Neural cell (in vitro differentiated cells): ENCODE data around the gene RDX.

Source experiments
- EP300 ChIP-seq: fragments of 450-650 bp; conservative IDR thresholded peaks from 2 replicates; pipeline ENCODE4 v1.6.1; 2014; ENCODE audit warnings: antibody characterized with exemption, mild to moderate bottlenecking, moderate library complexity; ENCODE audit not compliant: poor library complexity, severe bottlenecking
- EZH2 ChIP-seq: fragments of 200-600, 300-800 bp; shearing (Covaris generic), sonication (generic); IDR thresholded peaks from 2 replicates; pipeline ENCODE4 v1.6.1; 2014; ENCODE audit warnings: antibody characterized with exemption, low read length, borderline replicate concordance, mild to moderate bottlenecking; ENCODE audit not compliant: insufficient read depth, poor library complexity, severe bottlenecking
- MXI1 ChIP-seq: fragments of 450-650 bp; conservative IDR thresholded peaks from 2 replicates; pipeline ENCODE4 v1.6.1; 2014; ENCODE audit warnings: antibody characterized with exemption, mild to moderate bottlenecking; ENCODE audit not compliant: poor library complexity, severe bottlenecking
- POLR2AphosphoS5 ChIP-seq: IDR thresholded peaks from 2 replicates; pipeline ENCODE4 v1.6.1; 2012
- RAD21 ChIP-seq: fragments of 450-650 bp; conservative IDR thresholded peaks from 2 replicates; pipeline ENCODE4 v1.6.1; 2014; ENCODE audit warnings: antibody characterized with exemption, mild to moderate bottlenecking, moderate library complexity
- SMC3 ChIP-seq: fragments of 450-650 bp; conservative IDR thresholded peaks from 2 replicates; pipeline ENCODE4 v1.6.1; 2014; ENCODE audit warnings: antibody characterized with exemption, mild to moderate bottlenecking, moderate library complexity; ENCODE audit not compliant: poor library complexity
- TAF1 ChIP-seq: IDR thresholded peaks from 2 replicates; pipeline ENCODE4 v1.6.1; 2012; ENCODE audit warnings: low read depth
- TF ChIP-seq, protein P1 (sequence below): fragments of 450-650 bp; IDR thresholded peaks from 2 replicates; pipeline ENCODE4 v1.5.1; 2014; ENCODE audit warnings: antibody characterized with exemption, mild to moderate bottlenecking, moderate library complexity; ENCODE audit not compliant: poor library complexity, severe bottlenecking
- TF ChIP-seq, protein P2 (sequence below): IDR thresholded peaks from 2 replicates; pipeline ENCODE4 v1.6.1; 2012; ENCODE audit warnings: borderline replicate concordance

DNA sequence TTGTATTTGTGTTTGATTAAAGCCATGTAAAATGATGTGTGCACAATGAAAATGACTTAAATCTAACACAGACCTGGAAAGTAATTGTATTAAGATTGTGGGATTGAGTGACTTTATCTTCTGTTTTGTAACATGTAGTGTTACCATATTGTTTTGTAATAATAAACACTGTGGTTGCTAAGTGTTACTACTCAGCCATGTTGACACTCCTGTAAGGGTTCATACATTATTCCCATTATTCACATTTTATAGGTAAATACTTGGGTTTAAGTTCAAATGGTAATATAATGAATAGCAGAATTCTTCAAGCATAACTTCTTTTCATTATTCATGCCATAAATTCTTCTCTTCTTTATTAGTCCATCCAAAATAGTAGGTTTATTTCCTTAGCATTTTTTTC is 134.2 kb downstream of the RDX start:
- TF ChIP-seq RAD21 (no peak), EZH2 (no peak), EP300 (no peak), MXI1 (no peak), POLR2AphosphoS5 (no peak), TAF1 (no peak), SMC3 (no peak)
- TF ChIP-seq, protein P1, sequence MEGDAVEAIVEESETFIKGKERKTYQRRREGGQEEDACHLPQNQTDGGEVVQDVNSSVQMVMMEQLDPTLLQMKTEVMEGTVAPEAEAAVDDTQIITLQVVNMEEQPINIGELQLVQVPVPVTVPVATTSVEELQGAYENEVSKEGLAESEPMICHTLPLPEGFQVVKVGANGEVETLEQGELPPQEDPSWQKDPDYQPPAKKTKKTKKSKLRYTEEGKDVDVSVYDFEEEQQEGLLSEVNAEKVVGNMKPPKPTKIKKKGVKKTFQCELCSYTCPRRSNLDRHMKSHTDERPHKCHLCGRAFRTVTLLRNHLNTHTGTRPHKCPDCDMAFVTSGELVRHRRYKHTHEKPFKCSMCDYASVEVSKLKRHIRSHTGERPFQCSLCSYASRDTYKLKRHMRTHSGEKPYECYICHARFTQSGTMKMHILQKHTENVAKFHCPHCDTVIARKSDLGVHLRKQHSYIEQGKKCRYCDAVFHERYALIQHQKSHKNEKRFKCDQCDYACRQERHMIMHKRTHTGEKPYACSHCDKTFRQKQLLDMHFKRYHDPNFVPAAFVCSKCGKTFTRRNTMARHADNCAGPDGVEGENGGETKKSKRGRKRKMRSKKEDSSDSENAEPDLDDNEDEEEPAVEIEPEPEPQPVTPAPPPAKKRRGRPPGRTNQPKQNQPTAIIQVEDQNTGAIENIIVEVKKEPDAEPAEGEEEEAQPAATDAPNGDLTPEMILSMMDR: no peak
- TF ChIP-seq, protein P2, sequence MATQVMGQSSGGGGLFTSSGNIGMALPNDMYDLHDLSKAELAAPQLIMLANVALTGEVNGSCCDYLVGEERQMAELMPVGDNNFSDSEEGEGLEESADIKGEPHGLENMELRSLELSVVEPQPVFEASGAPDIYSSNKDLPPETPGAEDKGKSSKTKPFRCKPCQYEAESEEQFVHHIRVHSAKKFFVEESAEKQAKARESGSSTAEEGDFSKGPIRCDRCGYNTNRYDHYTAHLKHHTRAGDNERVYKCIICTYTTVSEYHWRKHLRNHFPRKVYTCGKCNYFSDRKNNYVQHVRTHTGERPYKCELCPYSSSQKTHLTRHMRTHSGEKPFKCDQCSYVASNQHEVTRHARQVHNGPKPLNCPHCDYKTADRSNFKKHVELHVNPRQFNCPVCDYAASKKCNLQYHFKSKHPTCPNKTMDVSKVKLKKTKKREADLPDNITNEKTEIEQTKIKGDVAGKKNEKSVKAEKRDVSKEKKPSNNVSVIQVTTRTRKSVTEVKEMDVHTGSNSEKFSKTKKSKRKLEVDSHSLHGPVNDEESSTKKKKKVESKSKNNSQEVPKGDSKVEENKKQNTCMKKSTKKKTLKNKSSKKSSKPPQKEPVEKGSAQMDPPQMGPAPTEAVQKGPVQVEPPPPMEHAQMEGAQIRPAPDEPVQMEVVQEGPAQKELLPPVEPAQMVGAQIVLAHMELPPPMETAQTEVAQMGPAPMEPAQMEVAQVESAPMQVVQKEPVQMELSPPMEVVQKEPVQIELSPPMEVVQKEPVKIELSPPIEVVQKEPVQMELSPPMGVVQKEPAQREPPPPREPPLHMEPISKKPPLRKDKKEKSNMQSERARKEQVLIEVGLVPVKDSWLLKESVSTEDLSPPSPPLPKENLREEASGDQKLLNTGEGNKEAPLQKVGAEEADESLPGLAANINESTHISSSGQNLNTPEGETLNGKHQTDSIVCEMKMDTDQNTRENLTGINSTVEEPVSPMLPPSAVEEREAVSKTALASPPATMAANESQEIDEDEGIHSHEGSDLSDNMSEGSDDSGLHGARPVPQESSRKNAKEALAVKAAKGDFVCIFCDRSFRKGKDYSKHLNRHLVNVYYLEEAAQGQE: no peak
